Measurements from ENCODE around the gene TNN. TPM values are rescaled to one million over a fixed set of nuclear protein-coding genes. Genes with fewer than 3 reads are reported as not detected.

Gene TNN
- total and polyA plus RNA-seq, 8 donors: 0.38 to 2.5 (median 1.9) TPM; not detected in 1

- intact Hi-C loops (cut with DNase I): loop anchor here in 1 of 2 donors (5.0 kb wide), 1 partner anchor 114 kb away; no protein-coding TSS in a partner anchor
- no peak for ATAC-seq
These were observed 78.4 kb downstream of the TNN start for GRCh38 chr1:175145899-175146528.

GRCh38 chr1:175146529-175147213 lies 79.0 kb downstream of the TNN start:
- intact Hi-C loops (cut with DNase I): loop anchor here in 1 of 2 donors (5.0 kb wide), 1 partner anchor 114 kb away; no protein-coding TSS in a partner anchor
- TF ChIP-seq CTCF (IDR thresholded peaks at IDR 0.05): peak; percentile 65 to 78
- H3K9me3 ChIP-seq: no peaks in the 10 kb centered on the region
- ATAC-seq: peak; percentile 96
- no peak overlapping the region for H3K27ac ChIP-seq
- H3K27me3 ChIP-seq: peaks cover 0 to 10% of the 10 kb centered on the region in 2 donors
- peak in 3 of 4 donors; percentile 65 to 92 (median 72) for DNase-seq
- H3K4me1 ChIP-seq: no peaks in the 10 kb centered on the region
- H3K4me3 ChIP-seq: no peak overlapping the region
- no peaks in the 10 kb centered on the region for H3K36me3 ChIP-seq

More at GRCh38 chr1:175145899-175146528, 78.4 kb downstream of the TNN start:
- no peak overlapping the region for H3K27ac ChIP-seq
- no peak for TF ChIP-seq CTCF (IDR thresholded peaks at IDR 0.05)
- H3K9me3 ChIP-seq: no peaks in the 10 kb centered on the region
- H3K4me1 ChIP-seq: no peaks in the 10 kb centered on the region
- H3K4me3 ChIP-seq: no peak overlapping the region
- no peak for DNase-seq
- no peaks in the 10 kb centered on the region for H3K36me3 ChIP-seq
- peaks cover 0 to 3% of the 10 kb centered on the region in 2 donors for H3K27me3 ChIP-seq

GRCh38 chr1:175147569-175147968 lies 79.9 kb downstream of the TNN start:
- Histone ChIP-seq H3K27me3 (peaks cover 0 to 19% of the 10 kb centered on the region in 2 donors), H3K9me3 (no peaks in the 10 kb centered on the region), H3K4me1 (peaks cover 0 to 4% of the 10 kb centered on the region in 2 donors), H3K4me3 (no peak overlapping the region), H3K36me3 (no peaks in the 10 kb centered on the region), H3K27ac (no peak overlapping the region)
- no peak for TF ChIP-seq CTCF (IDR thresholded peaks at IDR 0.05)
- DNase-seq (no peak), ATAC-seq (no peak)
- intact Hi-C loops (cut with DNase I): loop anchor here in 1 of 2 donors (5.0 kb wide), 1 partner anchor 115 kb away; no protein-coding TSS in a partner anchor

- no peak for TF ChIP-seq CTCF (IDR thresholded peaks at IDR 0.05)
- H3K27me3 ChIP-seq: peaks cover 0 to 22% of the 10 kb centered on the region in 2 donors
- H3K36me3 ChIP-seq: no peaks in the 10 kb centered on the region
- DNase-seq: no peak
- H3K9me3 ChIP-seq: no peaks in the 10 kb centered on the region
- intact Hi-C loops (cut with DNase I): loop anchor here in 1 of 2 donors (5.0 kb wide), 1 partner anchor 116 kb away; no protein-coding TSS in a partner anchor
- no peak for ATAC-seq
- H3K4me1 ChIP-seq: peaks cover 0 to 4% of the 10 kb centered on the region in 2 donors
- no peak overlapping the region for H3K27ac ChIP-seq
- no peak overlapping the region for H3K4me3 ChIP-seq
These were observed 80.4 kb downstream of the TNN start for GRCh38 chr1:175148068-175148467.

Measured in left lung (tissue), 10 donors.